Neutrophil (primary cell): ENCODE measurements around the gene CDC14B.

Source experiments
- H3K27ac ChIP-seq: fragments of 200-600 bp; sonication (generic); 2 replicates; pipeline ENCODE4 v1.5.1; 2016; ENCODE audit warnings: mild to moderate bottlenecking, moderate library complexity
- H3K27me3 ChIP-seq: fragments of 200-600 bp; sonication (generic); 2 replicates; pipeline ENCODE4 v1.6.0; 2016; ENCODE audit warnings: mild to moderate bottlenecking
- H3K36me3 ChIP-seq: fragments of 200-600 bp; sonication (generic); 2 replicates; pipeline ENCODE4 v1.5.1; 2017
- H3K4me1 ChIP-seq, 2 experiments: fragments of 200-600 bp in 1 of 2; sonication (generic) in 1 of 2; 1 replicate in 1 of 2; 2 replicates in 1 of 2; pipeline versions ENCODE4 v1.5.1 to v1.6.1; 2013 to 2016; ENCODE audit warnings: low read depth in 1 of 2, low read length in 1 of 2, mild to moderate bottlenecking in 1 of 2, moderate library complexity in 1 of 2; ENCODE audit not compliant: control insufficient read depth in 1 of 2, insufficient read depth in 1 of 2
- H3K4me3 ChIP-seq, 2 experiments: fragments of 200-600 bp in 1 of 2; sonication (generic) in 1 of 2; 1 replicate in 1 of 2; 2 replicates in 1 of 2; pipeline ENCODE4 v1.5.1; 2013 to 2016; ENCODE audit warnings: low read depth in 1 of 2, low read length in 1 of 2, mild to moderate bottlenecking in 1 of 2, moderate library complexity in 1 of 2
- H3K9me3 ChIP-seq: fragments of 200-600 bp; sonication (generic); 2 replicates; pipeline ENCODE4 v1.5.1; 2016
- CTCF ChIP-seq: fragments of 200-600 bp; sonication (generic); IDR thresholded peaks from 2 replicates; pipeline ENCODE4 v1.5.1; 2016; ENCODE audit warnings: antibody characterized with exemption

The CDC14B gene

GRCh38 chr9:96483197-96483596 lies 136.4 kb downstream of the CDC14B start:
- H3K9me3 ChIP-seq = no peaks in the 10 kb centered on the region
- no peak for TF ChIP-seq CTCF

GRCh38 chr9:96482476-96482875 lies 137.2 kb downstream of the CDC14B start:
- Histone ChIP-seq H3K27ac (no peak overlapping the region), H3K9me3 (no peaks in the 10 kb centered on the region), H3K27me3 (no peaks in the 10 kb centered on the region), H3K4me3 (no peak overlapping the region), H3K4me1 (no peaks in the 10 kb centered on the region), H3K36me3 (no peaks in the 10 kb centered on the region)
- TF ChIP-seq CTCF = no peak

More at GRCh38 chr9:96483197-96483596, 136.4 kb downstream of the CDC14B start:
- H3K27ac ChIP-seq = no peak overlapping the region
- H3K4me3 ChIP-seq = no peak overlapping the region
- H3K36me3 ChIP-seq = no peaks in the 10 kb centered on the region
- no peaks in the 10 kb centered on the region for H3K4me1 ChIP-seq
- H3K27me3 ChIP-seq = no peaks in the 10 kb centered on the region

GRCh38 chr9:96480736-96481135 lies 138.9 kb downstream of the CDC14B start:
- no peaks in the 10 kb centered on the region for H3K4me1 ChIP-seq

GRCh38 chr9:96478829-96479371 lies 140.7 kb downstream of the CDC14B start:
- Histone ChIP-seq H3K4me1 (no peaks in the 10 kb centered on the region), H3K4me3 (no peak overlapping the region), H3K36me3 (no peaks in the 10 kb centered on the region), H3K9me3 (no peaks in the 10 kb centered on the region), H3K27me3 (peaks cover 5% of the 10 kb centered on the region), H3K27ac (no peak overlapping the region)
- no peak for TF ChIP-seq CTCF

More at GRCh38 chr9:96480736-96481135, 138.9 kb downstream of the CDC14B start:
- H3K27ac ChIP-seq = no peak overlapping the region
- peaks cover 5% of the 10 kb centered on the region for H3K27me3 ChIP-seq
- H3K36me3 ChIP-seq = no peaks in the 10 kb centered on the region
- no peaks in the 10 kb centered on the region for H3K9me3 ChIP-seq
- no peak overlapping the region for H3K4me3 ChIP-seq
- no peak for TF ChIP-seq CTCF

- H3K4me3 ChIP-seq = no peak overlapping the region
- H3K4me1 ChIP-seq = no peaks in the 10 kb centered on the region
- TF ChIP-seq CTCF = no peak
- H3K27ac ChIP-seq = no peak overlapping the region
- H3K27me3 ChIP-seq = peaks cover 5% of the 10 kb centered on the region
- no peaks in the 10 kb centered on the region for H3K9me3 ChIP-seq
- H3K36me3 ChIP-seq = no peaks in the 10 kb centered on the region
These were observed 143.1 kb downstream of the CDC14B start for GRCh38 chr9:96476591-96476990.

GRCh38 chr9:96476013-96476412 lies 143.6 kb downstream of the CDC14B start:
- no peaks in the 10 kb centered on the region for H3K4me1 ChIP-seq
- H3K27ac ChIP-seq = no peak overlapping the region
- H3K36me3 ChIP-seq = no peaks in the 10 kb centered on the region
- peaks cover 5% of the 10 kb centered on the region for H3K27me3 ChIP-seq
- H3K9me3 ChIP-seq = no peaks in the 10 kb centered on the region
- H3K4me3 ChIP-seq = no peak overlapping the region
- no peak for TF ChIP-seq CTCF
